GM19023 (cell line): ENCODE data around the gene GNG7.

ENCODE experiments used
- ATAC-seq: cut with Tn5 transposase; IDR thresholded peaks from one replicate; pipeline ENCODE4 v1.9.1; 2021; ENCODE audit warnings: mild to moderate bottlenecking, moderate library complexity; ENCODE audit not compliant: unreplicated experiment

Gene GNG7

DNA sequence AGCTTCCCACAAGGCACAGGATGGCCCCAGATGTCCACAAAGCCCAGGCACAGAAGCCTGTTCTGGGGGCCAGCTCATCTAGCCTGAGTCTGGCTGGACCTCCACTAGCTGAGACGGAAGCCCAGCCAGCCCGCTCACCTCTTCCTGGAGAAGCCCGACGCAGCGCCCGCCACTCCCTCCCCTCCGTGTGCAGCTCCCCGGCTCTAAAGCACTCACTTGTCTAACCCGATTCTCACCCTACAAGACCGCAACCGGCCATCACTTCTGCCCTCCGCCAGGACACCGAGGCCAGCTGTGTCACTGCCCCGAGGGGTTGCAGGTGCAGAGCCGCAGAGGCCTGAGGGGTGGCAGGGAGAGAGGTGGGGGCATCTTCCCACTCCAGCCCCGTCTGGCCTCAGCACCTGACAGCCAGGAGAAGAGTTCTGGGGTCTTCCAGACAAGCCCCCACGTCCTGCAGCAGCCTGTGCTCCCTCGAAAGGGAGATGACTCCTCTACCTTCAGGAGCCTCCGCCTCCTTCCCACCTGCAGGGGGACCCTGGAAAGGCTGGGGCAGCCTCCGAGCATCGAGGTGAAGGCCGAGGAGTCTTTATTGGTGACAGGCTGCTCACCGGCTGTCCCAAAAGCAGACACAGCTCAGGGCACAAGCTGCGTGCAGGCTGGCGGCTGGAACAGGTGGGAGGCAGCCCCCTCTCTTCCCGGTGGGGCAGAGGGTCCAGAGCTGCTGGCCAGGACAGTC is 24.6 kb upstream of the GNG7 start:
- ATAC-seq, result no peak

DNA sequence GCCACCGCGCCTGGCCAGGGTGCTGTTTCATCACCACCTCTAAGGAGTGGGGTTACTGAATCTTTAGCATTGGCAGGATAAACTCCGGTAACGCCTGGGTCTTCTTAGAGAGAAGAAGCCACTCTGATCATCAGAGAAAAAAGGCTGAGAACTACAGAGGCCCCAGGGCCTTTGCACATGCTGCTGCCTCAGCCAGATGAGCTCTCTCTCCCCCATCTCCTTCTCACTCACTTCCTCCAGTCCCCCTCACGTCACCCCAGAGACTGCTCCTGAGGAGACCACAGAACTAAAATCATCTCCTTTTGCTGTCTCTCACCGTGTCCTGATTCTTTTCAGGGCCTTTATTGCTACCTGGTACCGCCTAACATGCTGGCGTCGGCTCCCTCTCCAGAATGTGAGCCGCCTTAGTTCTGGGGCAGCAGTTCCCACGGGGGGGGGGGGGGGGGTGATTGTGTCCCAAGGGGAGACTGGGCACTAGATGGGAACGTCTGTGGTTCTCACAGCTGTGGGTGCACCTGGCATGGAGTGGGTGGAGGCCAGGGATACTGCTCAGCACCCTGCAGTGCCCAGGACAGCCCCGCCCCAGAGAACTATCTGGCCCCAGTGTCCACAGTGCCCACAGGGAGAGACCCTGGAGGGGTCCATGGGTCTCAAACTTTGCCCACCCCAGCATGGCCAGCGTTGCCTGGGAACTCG is 23.8 kb upstream of the GNG7 start:
- no peak for ATAC-seq

DNA sequence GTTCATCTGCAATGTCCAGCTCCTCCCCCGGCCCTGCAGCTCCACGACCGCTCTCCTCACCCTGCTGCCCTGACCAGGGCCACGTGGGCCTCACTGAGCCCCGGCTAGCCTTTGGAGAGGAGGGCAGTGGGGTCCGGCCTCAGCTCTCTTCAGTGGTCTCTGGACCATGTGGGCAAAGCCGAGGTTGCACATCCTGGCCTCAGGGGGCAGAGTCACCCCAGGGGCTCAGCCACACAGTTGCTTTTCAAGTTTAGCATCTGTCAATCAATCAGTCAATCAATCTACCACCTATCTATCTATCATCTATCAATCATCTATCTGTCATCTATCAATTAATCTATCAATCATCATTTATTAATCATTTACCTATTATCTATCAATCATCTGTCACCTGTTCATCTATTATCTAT is 21.7 kb upstream of the GNG7 start:
- ATAC-seq, result no peak

DNA sequence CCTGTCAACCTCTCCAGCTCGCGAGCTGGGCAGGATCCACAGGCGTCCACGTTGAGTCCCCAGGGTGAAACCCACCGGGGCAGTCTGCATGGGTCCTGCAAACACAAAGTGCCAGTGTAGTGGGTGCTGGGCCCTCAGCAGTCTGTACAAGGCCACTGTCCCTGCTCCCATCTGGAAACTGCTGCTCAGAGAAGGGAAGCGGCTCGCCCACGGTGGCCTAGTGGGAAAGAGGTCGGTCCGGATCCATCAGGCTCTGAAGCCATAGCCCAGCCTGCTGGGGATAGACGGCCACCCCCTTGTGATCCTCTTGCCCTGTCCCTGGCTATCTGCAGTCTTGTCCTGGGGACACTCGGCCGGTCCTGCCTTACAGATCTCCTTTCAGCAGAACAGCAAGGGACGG is 21.3 kb upstream of the GNG7 start:
- no peak for ATAC-seq

DNA sequence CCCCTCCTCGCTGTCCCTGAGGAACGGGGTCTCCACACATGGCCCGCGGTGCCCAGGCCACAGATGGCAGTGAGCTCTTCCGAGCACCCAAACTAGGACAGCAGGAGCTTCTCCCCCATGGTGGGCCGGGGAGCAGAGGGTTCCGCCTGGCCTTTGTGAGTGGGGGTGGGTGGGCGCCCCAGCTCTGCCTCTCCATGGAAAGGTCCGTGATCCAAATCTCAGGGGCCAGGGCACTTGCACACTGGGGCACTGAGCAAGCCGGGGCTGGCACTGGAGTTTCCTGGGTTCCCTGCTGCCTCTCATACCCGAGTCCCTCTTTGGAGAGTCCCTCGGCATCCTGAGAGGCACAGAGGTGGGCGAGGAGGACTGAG is 20.8 kb upstream of the GNG7 start:
- ATAC-seq, result no peak

DNA sequence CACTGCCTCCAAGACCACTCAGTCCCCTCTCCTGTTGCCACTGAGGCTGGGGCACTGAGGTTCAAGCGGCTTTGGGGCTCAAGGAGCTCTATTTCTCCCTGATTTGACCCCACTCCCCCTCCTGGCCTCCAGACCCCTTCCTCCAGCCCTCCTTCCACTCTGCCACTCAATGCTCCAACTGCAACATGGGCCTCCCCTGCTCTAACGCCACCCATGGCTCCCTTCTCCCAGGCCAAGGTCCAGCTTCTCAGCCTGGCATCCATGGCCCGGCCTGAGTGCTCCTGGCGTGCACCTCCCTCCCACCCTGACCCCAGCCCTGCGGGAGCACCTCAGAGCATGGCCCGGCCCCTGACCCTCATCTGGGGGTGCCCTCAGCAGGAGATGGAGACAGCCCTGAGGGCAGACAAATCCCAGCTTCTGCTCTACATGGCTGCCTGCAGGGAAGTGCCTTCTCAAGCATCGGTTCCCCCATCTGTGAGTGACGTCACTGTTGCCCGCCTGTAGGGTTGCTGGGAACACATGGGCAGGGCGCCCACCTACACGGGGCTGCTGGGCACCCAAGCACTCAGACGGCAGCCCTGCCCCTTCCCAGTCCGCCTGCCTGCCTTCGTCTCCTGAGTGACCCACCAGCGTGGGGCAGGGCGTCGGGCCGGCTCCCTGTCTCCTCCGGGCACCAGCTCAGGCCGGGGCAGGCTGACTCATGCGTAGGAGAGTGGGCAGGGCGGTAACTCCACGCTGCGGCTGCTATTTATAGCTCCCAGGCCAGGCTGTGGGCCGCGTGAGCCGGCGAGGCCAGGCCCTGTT is 20.2 kb upstream of the GNG7 start:
- no peak for ATAC-seq

DNA sequence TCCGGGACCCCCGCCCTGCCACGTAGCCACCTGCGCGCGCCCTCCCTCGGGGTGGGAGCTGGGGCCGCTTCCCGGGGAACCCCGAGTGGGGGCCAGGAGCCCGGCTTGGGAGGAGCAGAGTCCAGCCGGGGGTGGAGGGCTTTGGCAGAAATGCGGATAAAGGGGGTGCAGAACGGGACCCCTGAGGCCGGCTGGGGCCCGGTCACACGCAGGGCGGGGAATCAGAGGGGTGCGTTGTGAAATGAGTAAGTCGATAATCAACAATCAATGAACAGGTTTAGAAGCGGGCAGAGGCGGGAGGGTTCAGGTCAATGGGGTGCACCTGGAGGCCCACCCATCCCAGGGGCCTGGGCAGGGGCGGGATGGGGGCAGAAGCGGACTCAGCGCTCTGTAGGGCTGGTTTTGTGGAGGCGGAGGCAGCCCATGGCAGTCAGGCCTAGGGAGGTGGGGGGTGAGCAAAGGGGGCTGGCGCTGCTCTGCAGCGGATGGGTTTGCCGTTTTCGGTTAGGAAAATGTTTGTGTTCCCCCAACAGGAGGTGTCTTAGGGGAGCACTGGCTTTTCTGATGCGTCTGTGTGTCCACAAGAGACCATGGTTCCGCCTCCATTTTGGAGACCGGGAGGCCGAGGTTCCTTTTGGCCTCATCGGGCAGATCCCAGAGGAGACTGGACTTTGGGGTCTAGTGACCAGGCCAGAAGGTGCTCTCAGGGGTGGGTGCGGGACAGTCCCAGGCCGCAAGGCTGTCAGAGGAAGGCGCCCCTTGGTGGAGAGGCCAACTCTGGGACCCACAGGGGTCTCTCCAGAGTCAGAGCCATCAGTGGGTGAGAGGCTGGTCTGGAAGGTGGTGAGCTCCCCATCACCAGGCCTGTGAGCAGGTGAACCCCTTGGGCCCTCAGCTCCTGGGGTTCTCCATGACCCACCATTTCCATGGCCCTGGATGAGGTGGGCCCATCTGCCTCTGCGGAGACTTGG is 19.4 kb upstream of the GNG7 start:
- ATAC-seq, result no peak

DNA sequence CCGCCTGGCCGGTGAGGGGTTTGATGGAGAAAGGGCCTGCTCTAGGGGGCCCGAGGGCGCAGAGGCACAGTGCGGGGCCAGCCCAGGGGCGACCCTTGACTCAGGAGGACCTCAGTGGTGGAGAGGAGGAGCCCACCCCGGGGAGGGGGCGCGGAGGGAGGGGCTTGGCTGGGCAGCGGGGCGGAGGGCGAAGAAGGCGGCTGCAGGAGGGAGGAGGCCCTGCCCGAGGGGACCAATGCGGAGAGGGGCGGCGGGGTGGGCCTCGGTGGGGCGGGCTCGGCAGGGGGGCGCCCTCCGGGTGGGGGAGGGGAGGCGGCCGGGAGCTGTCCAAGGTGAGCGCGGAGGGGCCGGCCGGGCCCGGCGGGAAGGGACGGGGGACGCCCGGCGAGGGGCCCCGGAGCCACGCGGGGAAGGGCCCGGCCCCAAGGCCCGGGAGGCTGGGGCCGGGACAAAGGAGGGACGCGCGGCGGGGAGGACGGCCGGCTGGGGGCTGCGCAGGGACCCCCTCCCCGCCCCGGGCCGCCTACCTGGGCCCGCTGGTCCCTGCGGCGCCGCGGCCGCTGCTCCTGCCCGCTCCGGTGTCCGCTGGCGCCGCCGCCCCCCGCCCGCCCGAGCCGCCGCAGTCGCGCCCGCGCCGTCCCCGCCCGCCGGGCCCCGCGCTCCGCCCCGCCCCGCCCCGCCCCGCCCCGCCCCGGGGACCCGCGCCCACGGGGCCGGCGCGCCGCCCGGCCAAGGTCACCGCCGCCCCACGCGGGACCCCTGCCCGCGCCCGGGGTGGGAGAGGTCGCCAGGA is 18.5 kb upstream of the GNG7 start, which contains the start of gene DIRAS1:
Gene DIRAS1 (minus strand): TSS at position 596 of the 793 bp plus-strand sequence. CDS start 3,566 bp downstream, outside the sequence.
- ATAC-seq, result no peak

DNA sequence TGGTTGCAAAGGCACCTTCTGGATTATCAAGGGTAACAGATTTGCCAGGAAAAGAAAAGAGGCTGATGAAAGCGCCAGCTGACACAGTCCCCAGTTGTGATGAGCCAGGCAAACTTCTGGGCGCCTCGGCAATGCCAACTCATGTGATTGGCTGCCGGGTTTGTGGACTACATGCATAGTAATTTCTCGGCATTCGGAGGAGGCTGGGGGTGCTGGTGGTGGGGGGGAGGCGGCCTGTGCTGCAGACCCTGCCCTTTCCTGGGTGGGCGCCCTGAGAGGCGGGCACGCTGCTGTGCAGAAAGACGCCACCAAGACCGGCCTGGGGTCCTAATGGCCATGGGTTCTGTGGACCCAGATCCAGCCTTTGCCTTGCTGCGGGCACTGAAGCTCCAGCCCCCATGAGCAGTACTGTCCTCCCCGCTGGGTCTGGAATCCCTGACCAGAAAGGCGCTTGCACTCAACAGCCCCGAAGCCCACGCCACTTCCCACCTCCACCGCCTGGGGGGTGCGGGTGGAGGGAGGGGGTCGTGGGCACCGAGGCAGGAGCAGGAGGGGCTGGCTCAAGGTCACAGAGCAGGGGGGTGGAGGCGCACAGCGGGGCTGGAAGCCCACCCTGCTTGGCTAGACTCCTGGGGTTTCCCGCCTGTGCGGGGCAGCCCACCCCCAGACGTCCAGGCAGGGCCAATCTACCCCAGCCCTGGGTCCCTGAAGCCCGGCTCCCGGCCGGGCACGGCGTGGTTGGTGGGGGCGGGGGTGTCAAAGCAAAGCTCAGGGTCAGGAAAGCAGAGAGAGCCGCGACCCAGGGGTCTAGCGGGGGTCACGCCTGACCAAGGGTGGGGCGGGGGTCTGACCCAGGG is 17.7 kb upstream of the GNG7 start:
- ATAC-seq, result no peak

DNA sequence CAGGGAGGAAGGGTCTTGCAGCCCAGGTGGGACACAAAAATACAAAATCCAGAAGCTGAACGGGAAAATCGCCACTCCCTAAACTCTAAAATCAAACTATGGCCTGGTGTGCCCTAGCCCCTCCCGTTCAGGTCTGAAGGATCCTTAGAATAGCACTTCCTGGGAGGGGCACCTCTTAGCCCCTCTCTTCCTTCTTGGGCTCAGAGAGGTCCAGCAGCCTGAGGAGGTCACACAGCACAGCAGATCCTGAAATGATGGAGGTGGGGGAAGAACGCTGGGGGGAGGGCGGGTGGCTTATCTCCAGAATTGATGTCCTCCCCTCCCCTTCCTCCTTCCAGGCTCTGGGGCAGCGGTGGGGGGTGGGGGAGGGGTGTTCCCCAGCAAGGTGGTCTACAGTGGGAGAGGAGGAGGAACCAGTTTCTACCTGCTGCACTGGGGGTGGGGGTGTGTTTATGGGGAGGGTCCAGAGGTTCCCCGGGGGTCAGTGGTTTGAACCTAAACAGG is 16.8 kb upstream of the GNG7 start:
- ATAC-seq, result no peak

DNA sequence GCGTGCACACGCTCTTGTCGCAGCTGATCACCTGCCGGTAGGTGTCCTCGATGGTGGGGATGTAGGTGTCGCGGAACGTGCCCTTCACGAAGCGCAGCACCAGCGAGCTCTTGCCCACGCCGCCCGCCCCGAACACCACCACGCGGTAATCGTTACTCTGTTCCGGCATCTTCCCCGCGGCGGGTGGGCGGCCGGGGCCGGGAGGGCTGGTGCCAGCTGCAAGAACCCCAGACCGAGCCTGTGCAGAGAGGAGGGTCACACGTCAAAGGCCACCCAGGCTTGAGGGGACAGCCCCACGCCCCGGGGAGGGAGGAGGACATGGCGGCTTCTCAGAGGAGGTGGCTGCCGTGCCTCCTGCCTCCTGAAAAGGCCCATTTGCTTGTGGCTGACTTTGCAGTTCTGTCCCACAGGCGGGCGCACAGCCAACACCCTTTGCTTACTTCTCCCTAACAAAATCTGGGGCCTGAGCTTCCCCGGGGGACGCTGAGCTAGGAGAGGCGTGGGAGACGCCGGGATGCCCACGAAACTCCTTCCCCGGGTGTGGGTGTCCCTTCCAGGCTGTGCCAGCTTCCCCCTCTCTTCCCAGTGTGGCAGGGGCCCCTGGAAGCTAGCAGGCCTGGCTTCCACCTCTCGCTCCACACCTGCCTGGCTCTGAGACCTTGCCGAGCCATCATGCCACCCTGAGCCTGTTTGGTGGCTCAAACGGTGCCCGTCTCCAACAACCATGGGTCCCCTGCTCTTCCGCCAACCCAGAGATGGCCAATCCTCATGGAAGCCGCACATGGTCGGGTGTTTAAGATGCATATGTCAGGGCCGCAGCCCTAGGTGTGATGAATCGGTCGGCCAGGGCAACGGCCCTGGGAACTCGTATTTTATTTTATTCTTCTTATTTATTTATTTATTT is 15.4 kb upstream of the GNG7 start:
- no peak for ATAC-seq

DNA sequence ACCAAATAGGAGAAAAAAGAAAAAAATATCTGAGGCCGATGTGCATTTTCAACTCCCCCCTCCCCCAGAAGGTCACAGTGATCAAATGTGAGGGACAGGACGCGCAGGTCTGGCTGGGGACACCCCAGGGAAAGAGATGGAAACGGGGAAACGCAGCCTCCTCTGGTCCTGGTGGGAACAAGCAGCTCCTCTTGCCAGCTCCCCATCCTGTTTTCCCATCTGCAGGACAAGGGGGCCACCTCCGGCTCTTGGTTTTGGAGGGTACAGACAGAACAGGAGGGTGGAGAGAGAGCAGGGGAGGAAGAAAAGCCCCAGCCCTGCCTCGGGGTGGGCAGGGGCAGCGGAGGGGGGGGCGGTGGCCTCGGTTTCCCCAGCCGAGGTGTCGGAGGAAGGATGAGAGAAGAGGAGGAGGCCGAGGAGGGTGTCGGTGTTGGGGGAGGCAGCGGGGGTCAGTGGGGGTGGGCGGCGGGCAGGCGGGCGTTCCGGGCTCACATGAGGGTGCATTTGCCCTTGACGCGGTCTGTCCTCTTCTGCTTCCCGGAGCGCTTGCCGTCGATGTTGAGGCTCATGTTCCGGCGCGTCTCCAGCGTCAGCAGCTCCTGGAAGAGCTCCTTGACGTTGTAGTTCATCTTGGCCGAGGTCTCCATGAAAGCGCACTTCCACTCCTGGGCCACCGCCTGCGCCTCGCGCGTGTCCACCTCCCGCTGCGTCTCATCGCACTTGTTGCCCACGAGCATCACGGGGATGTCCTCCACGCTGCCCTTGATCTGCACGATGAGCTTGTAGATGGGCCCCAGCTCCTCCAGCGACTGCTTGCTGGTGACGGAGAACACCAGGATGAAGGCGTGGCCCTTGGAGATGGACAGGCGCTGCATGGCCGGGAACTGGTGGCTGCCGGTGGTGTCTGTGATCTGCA is 14.5 kb upstream of the GNG7 start:
- no peak for ATAC-seq

DNA sequence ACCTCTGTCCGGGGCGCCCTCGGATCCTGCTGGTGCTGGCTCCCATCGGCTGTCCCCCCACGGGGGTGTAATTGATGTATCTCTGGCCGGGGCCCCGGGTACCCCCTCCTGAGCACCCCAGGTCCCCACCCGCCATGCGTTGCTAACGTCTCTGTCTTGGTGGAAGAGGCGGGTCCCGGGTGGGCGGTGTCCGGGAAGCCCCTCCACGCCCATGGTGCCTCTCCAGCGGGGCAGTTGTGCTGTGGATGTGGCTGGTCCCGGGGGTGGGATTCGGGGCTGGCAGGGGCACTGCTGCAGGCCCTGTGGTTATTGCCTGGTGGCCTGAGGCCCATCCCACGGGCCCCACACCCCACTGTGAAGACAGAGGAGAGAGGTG is 13.8 kb upstream of the GNG7 start:
- ATAC-seq, result no peak

DNA sequence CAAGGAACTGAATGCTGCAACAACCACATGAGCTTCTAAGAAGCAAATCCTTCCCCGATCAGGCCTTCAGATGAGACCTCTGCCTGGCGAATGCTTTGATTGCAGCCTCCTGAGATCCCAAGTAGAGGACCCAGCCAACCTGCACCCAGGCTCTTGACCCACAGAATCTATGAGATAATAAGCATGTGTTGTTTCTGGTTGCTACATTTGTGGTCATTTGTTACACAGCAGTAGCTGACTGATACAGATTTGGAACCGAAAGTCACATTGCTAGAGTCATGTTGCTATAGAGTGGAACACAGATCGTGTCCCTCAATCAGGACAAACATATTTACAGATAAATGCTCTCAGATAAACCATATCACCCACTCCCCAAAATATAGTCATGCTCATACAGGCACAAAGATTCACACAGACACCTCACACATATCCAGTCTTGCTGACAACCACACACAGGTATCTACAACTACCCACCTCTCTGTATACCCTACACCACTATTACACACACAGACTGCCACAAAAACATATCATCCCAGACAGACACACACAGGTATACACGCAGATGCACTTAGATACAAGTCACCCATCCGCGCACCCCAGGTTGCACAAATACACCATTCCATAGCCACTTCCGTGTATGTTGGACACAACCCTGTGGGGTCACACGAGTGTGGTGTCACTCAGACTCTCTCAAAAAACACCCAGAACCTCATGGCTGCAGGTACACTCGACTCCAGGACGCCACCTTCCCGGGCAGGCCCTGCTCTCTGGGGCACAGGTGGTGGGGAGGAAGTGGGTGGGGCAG is 13.2 kb upstream of the GNG7 start:
- no peak for ATAC-seq

DNA sequence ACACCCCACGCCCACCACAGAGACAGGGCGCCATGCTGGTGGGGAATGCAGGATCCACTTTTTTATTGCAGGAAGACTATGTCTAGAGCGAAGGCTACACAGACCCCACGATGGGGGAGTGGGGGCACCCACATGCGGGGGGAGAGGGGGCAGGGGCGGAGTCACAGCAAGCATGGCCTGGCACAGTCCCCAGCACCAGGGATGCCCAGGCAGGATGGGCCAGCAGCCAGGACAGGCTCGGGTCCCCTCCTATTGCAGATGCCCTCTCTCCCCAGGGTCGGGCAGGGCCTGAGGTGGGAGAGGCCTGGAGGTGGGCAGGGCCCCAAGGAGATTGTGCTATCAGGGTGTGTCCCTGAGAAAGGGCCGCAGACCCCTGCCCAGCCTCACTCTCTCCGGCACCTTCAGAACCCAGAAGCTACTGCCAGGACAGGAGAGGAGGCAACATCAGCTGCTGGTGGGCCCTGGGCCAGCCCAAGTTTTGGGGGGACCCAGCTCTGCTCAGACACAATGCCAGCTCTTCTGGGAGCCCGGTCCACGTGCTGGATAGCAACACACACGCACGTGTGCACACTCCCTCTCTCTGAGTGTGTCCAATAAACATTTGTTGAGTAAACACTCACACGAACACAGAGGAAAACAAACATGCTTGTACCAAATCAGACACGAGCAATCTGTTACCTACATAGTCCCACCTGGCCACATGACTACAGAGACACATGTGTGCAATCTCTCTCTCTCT is 12.2 kb upstream of the GNG7 start:
- no peak for ATAC-seq
